IPS-18a (cell line): ENCODE measurements around the gene MOV10.
"Not testable (repeated sequence)": the region's sequence is repeated elsewhere in the genome, so short reads cannot be mapped to it uniquely, and the experiment has no call there.

Experiments
- H3K27ac ChIP-seq: one replicate; pipeline ENCODE4 v1.5.1; 2013; ENCODE audit warnings: low read length
- H3K27me3 ChIP-seq: one replicate; pipeline ENCODE4 v1.6.1; 2013; ENCODE audit warnings: mild to moderate bottlenecking, low read length; ENCODE audit not compliant: control insufficient read depth, insufficient read depth
- H3K36me3 ChIP-seq: one replicate; pipeline ENCODE4 v1.6.1; 2013; ENCODE audit warnings: low read depth, low read length; ENCODE audit not compliant: control insufficient read depth
- H3K4me1 ChIP-seq: one replicate; pipeline ENCODE4 v1.6.1; 2013; ENCODE audit warnings: low read depth, low read length; ENCODE audit not compliant: control insufficient read depth
- H3K4me3 ChIP-seq: one replicate; pipeline ENCODE4 v1.5.1; 2013; ENCODE audit warnings: low read length
- H3K9ac ChIP-seq: one replicate; pipeline ENCODE4 v1.6.1; 2013; ENCODE audit warnings: mild to moderate bottlenecking, low read length, moderate library complexity
- H3K9me3 ChIP-seq: one replicate; pipeline ENCODE4 v1.6.1; 2013; ENCODE audit warnings: low read depth, low read length; ENCODE audit not compliant: control insufficient read depth

MOV10 gene

DNA sequence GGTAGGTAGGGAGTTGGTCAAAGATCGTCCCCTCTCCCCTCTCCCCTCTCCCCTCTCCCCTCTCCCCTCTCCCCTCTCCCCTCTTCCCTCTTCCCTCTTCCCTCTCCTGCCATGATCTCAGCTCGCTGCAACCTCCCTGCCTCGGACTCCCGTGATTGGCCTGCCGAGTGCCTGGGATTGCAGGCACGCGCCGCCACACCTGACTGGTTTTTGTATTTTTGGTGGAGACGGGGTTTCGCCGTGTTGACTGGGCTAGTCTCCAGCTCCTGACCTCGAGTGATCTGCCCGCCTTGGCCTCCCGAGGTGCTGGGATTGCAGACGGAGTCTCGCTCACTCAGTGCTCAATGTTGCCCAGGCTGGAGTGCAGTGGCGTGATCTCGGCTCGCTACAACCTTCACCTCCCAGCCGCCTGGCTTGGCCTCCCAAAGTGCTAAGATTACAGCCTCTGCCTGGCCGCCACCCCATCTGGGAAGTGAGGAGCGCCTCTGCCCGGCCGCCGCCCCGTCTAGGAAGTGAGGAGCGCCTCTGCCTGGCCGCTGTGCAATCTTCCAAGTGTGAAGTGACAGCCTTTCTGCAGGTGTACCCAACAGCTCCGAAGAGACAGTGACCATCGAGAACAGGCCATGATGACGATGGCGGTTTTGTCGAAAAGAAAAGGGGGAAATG is 54.0 kb downstream of the MOV10 start:
- H3K9me3 ChIP-seq, H3K27ac ChIP-seq, H3K4me3 ChIP-seq, H3K27me3 ChIP-seq, H3K9ac ChIP-seq, H3K4me1 ChIP-seq, H3K36me3 ChIP-seq: not testable (repeated sequence)

DNA sequence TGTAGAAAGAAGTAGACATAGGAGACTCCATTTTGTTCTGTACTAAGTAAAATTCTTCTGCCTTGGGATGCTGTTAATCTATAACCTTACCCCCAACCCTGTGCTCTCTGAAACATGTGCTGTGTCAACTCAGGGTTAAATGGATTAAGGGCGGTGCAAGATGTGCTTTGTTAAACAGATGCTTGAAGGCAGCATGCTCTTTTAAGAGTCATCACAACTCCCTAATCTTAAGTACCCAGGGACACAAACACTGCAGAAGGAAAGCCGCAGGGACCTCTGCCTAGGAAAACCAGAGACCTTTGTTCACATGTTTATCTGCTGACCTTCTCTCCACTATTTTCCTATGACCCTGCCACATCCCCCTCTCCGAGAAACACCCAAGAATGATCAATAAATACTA is 54.6 kb downstream of the MOV10 start:
- not testable (repeated sequence) for H3K27me3 ChIP-seq, H3K9ac ChIP-seq, H3K27ac ChIP-seq, H3K4me3 ChIP-seq, H3K36me3 ChIP-seq, H3K4me1 ChIP-seq, H3K9me3 ChIP-seq

DNA sequence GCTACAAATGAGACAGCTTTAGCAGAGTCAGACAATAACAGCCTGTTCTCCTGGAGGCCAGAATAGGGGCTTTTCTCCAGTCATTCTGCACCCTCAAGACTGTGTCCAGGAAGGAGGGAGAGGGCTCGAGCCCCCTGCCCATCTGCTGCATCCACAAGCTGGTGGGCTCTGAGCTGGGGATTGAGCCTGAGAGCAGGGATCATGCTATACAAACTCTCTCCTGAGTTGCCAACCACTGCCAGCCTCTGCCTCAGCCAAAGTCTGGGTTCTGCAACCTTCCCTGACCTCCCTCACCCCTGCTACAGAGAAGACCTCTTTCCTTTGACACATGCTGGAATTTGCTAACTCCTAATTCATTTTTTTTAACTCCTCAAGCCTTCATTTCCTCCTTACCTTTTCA is 55.5 kb downstream of the MOV10 start:
- Histone ChIP-seq H3K27me3 (no peaks in the 10 kb centered on the region), H3K9ac (no peak overlapping the region), H3K4me1 (no peaks in the 10 kb centered on the region), H3K9me3 (no peaks in the 10 kb centered on the region), H3K36me3 (no peaks in the 10 kb centered on the region), H3K27ac (no peak overlapping the region), H3K4me3 (no peak overlapping the region)

DNA sequence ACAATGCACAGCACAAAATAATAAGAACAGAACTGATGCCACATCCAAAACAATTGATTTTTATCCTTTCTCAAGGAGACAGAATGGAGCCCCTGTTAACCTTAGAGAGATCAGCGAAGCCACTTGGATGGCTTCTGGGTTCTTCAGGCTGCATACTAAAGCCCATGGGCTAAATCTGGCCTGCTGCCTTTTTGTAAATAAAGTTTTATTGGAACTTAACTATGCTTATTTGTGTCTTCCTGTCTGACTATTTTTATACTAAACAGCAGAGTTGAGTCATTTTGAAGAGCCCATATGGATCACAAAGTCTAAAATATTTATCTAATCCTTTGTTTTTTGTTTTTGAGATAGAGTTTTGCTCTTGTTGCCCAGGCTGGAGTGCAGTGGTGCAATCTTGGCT is 57.0 kb downstream of the MOV10 start:
- no peak overlapping the region for H3K27ac ChIP-seq
- no peaks in the 10 kb centered on the region for H3K27me3 ChIP-seq
- H3K4me3 ChIP-seq, result no peak overlapping the region
- H3K9ac ChIP-seq, result no peak overlapping the region
- H3K4me1 ChIP-seq, result no peaks in the 10 kb centered on the region
- no peaks in the 10 kb centered on the region for H3K36me3 ChIP-seq
- H3K9me3 ChIP-seq, result no peaks in the 10 kb centered on the region

DNA sequence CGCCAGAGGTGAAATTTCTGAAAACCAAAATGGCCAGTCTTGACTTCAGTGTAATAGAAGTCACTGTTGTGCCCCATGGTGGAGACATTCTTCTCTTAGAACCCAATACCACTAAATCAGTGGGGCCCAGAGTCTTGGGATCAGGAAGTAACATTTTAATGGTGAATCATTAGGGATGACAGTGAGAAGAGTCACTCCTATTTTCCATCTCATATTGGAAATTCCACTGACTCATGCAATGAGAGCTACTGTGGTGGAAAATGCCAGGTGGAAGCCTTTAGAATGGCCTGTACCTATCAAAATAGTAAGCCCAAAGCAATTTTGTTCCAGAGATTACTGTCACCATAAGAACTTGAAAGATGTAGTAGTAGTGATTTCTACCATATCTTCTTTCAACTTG is 61.3 kb downstream of the MOV10 start:
- H3K27ac ChIP-seq, result no peak overlapping the region
- H3K27me3 ChIP-seq, result no peaks in the 10 kb centered on the region
- H3K9me3 ChIP-seq, result no peaks in the 10 kb centered on the region
- H3K4me1 ChIP-seq, result no peaks in the 10 kb centered on the region
- no peak overlapping the region for H3K9ac ChIP-seq
- no peaks in the 10 kb centered on the region for H3K36me3 ChIP-seq
- H3K4me3 ChIP-seq, result no peak overlapping the region

DNA sequence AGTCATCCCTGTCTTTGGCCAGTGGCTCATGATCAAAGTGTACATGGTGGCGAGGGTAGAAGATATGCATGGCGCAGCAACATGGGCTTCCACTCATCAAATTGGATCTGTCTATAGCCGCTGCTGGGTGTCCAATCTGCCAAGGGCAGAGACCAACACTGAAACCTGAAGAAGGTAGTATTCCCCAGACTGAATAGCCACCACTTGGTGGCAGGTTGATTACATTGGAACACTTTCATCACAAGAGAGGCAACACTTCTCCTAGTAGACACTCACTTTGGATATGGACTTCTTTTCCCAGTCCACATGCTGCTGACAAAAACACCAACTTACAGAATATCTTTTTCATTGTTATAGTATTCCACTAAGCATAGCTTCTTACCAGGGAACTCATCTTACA is 63.1 kb downstream of the MOV10 start:
- H3K27ac ChIP-seq, result no peak overlapping the region
- H3K9me3 ChIP-seq, result no peaks in the 10 kb centered on the region
- no peak overlapping the region for H3K9ac ChIP-seq
- no peaks in the 10 kb centered on the region for H3K27me3 ChIP-seq
- no peaks in the 10 kb centered on the region for H3K4me1 ChIP-seq
- H3K4me3 ChIP-seq, result no peak overlapping the region
- no peaks in the 10 kb centered on the region for H3K36me3 ChIP-seq

DNA sequence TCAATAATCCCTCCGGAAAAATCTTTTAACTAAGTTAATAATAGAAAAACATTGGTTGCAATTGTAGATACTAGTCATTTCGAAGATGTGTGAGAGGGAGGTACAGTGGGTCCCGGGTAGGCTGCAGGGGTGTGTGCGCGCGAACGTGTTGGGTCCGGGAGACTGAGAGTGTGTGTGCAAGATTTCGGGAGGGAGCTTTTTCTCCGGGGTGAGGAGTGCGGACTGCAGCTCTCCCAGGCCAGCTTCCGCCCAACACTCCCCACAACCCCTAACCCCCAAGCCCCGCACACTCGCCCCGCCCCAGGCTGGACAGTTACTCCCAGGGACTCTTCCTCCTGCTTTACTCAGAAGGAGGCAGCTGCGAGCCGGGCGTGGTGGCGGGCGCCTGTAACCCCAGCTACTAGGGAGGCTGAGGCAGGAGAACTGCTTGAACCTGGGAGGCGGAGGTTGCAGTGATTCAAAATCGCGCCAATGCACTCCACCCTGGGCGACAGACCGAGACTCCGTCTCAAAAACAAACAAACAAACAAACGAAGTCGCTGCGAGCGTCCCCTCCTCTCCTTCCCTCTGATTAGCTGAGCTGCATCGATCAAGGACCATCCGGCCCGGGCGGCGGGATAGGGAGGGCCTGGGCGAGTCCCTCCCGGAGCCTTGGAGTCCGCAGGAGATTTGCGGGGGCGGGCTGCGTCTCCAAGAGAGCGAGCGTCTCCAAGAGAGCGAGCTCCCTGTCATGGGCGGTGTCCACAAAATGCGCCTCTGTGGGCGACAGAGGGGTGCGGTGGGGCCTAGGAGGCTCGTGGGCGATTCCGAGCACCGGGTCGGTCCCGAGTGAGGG is 68.9 kb downstream of the MOV10 start:
- no peaks in the 10 kb centered on the region for H3K4me1 ChIP-seq
- H3K9ac ChIP-seq, result no peak overlapping the region
- H3K27ac ChIP-seq, result no peak overlapping the region
- no peaks in the 10 kb centered on the region for H3K36me3 ChIP-seq
- H3K4me3 ChIP-seq, result no peak overlapping the region
- no peaks in the 10 kb centered on the region for H3K9me3 ChIP-seq
- peaks cover 11% of the 10 kb centered on the region for H3K27me3 ChIP-seq

DNA sequence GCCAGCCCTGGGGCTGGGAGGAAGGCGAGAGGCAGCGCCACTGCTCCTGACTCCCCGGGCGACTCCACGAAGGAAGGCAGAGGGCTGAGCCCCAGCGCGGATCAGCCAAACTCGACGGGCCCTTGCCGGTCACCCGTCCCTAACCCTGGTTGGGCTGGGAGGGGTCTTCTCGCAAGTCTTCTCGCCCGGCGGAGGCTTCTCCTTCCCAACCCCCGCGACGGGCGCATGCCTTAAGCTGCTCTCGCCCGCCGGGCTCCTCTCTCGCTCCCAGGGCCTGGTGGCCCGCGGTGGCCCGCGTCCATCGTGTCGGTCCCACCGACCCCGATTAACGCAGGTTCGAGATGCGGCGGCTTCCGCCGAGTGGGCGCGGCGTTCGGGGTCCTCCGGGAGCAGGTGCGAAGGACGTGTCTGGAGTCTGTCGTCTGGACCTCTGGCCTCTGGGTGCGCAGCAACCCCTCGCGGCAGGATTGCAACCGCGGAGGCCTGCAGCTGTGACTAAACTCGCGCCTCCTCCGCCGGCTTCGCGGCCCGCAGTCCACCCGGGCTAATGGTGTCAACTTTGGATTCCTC is 69.6 kb downstream of the MOV10 start:
- no peak overlapping the region for H3K4me3 ChIP-seq
- H3K36me3 ChIP-seq, result no peaks in the 10 kb centered on the region
- H3K4me1 ChIP-seq, result no peaks in the 10 kb centered on the region
- no peak overlapping the region for H3K9ac ChIP-seq
- H3K27me3 ChIP-seq, result peaks cover 11% of the 10 kb centered on the region
- no peaks in the 10 kb centered on the region for H3K9me3 ChIP-seq
- no peak overlapping the region for H3K27ac ChIP-seq

DNA sequence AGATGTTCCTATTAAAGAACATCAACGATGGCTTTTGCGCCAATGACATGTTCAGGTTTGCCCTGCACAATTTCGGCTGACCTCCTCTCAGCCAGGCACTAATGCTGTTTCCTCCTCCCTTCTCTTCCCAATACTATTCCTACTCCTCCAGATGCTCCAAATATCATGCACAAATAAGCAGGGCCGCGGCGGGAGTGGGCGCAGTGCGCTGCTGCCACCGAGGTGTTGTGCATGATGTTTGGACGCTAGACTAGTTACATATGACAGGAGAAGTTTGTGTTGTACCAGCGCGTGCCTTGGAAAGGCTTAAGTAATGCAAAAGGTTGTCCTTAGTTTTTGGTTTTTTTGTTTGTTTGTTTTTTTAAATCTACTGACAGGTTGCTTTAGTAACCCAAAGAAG is 73.9 kb downstream of the MOV10 start:
- no peaks in the 10 kb centered on the region for H3K4me1 ChIP-seq
- no peak overlapping the region for H3K9ac ChIP-seq
- H3K4me3 ChIP-seq, result no peak overlapping the region
- peaks cover 11% of the 10 kb centered on the region for H3K27me3 ChIP-seq
- no peak overlapping the region for H3K27ac ChIP-seq
- no peaks in the 10 kb centered on the region for H3K9me3 ChIP-seq
- no peaks in the 10 kb centered on the region for H3K36me3 ChIP-seq
